Suppressor macrophage treated with lipopolysaccharide for 4 hours (primary cell): ENCODE data around the gene MINDY1.
A peak's percentile ranks its signal among the peaks of the same experiment; 100 is the strongest.

Experiments used
- DNase-seq: peaks from one replicate; pipeline ENCODE4 v3.0.0-alpha.2; 2020

Gene MINDY1

DNA sequence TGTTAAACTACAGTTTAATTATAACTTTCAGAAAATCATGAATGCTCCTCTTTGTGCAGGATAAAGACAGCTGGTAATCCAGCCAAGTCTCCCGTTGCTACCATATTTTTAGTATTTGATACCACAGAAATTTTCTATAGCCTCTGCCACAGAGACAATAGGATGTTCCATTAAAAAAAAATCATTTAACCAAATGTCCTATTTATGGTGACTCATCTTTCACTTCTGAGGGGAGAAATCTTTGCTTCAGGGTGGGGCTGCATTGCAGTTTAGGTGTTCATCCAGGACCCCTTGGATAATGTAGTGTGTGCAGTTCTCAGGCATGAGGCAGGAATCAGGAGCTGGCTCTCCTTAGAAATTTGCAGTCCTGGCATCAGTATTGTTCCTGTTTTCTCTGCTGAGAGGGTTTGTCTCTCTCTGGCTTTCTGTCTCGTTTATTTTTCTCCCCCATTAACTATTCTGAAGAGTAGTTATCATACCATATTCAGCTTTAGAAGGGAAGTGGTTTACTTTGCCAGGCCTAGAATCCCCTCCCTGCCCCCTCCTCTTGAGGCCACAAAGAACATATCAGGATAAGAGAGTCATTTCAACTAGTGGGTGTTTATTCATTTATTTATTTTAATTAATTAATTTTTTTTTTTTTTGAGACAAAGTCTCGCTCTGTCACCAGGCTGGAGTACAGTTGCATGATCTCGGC lies 4.6 kb upstream of the MINDY1 start:
- DNase-seq: no peak

DNA sequence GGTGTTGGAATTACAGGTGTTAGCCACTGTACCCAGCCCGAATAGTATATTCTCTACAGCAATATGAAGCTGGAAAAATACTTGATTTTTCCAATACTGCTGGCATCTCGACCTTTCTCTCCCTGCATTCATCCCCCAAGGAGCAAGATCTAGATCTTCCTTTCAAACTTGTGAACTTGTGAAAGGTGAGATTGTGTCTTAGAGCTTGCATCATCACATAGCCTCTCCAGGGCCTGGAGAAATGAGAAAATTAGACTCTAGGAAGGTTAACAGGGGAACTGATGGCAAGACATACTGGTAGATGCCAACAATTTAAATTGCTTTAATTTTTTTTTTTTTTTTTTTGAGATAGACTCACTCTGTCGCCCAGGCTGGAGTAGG lies 3.6 kb upstream of the MINDY1 start:
- no peak for DNase-seq

DNA sequence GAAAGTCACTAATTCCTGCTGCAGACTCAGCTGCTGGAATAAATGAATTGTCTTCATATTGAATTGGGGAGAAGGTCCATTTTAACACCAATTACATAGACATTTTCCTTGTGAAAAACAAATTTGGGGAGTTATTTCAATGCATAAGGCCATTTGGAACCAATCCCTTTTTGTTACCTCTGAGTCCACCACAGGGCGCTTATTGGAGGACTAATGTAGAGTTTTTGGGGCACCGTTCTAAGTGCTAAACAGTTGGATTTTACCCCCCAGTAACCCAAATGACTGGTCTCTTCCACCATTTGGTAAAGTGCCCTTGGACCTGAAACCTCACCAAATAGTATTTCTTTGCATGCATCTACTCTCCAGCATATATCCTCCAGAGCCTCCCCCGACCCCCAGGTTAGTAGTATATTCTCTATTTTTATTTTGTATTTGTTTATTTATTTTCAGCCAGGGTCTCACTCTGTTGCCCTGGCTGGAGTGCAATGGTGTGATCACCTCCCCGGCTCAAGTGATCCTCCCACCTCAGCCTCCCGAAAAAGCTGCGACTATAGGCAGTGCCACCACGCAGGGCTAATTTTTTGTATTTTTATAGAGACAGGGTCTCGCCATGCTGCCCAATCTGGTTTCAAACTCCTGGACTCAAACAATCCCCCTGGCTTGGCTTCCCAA lies 3.1 kb upstream of the MINDY1 start:
- no peak for DNase-seq

DNA sequence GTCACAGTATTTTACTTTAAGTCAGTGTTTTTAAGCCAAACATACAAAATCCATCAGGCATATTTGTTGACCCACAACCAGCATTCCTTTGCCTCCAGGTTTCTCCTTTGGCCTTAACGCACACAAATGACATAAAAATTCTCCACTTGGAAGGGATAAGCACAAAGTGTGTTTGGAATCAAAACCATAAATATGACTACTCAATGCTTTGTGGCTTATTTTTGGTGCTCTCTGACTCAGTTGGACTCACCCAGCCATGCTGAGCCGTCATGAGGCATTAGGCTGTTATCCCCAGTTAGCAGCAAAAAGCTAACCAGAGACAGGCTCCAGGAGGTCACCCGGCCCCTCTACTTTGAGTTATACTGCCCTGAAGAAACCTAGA lies 2.5 kb upstream of the MINDY1 start:
- no peak for DNase-seq

DNA sequence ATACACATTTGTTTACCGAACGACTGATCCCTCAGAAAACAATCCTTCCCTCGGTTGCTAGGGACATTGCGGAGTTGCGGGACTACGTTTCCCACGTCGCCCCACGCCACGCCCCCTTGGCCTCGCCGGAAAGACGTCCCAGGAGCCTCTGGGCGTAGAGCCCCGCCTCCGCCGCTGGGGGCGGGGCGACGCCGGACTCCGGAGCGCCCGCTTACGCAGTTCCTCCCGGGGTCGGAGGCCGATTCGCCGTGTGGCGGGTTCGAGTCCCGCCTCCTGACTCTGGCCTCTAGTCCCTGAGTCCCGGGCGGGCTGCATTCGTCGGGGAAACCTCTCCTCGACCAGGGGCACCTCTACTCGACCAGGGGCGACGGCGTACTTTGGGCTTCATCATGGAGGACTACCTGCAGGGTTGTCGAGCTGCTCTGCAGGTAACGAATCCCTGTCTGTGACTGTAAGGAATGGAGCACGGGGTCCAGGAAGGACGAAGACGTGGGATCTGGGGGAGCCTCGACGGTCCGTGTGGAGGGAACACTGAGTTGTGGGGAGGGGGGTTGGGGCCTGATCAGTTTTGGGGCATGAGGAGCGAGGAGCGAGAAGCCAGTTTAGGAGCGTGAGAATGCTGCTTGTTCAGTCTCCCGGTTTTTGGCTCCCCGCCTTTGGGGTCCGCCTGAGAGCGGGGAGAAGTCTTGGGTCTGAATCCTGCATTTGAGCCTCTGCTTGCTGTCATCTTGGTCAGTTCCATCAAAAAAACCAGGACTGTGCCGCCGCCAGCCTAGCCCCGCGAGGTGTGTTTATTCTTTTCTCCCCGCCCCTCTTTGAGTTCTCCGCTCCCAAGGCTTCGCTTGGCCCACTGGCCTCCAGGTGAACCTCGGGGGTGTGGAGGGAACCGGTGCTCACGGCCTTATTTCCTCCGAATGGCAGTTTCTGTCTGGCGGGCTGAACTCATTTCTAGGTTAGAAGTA lies 1.8 kb upstream of the MINDY1 start, which contains the start of gene PRUNE1:
TSS of gene PRUNE1 (plus strand) at position 206 of the 962 bp plus-strand sequence. CDS start at position 390, 184 bp downstream.
- peak; percentile 99 for DNase-seq

DNA sequence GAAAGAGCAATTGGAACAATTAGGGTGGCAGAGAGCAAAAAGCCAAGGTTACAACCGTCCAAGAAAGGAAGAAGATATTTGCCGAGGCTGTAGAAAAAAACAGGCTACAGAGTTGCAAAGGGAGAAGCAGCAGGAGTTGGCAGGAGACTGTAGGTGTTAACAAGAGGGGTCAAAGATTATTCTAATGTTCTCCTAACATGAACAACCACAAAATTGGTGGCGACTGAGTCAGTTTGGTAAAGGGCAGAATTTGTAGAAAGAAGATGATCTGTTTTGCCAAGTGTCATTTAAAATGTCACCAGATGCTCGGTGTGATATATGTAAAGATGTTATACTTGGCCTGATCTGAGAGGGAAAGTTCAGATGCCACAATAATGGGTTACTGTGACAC lies 1.1 kb upstream of the MINDY1 start:
- no peak for DNase-seq

DNA sequence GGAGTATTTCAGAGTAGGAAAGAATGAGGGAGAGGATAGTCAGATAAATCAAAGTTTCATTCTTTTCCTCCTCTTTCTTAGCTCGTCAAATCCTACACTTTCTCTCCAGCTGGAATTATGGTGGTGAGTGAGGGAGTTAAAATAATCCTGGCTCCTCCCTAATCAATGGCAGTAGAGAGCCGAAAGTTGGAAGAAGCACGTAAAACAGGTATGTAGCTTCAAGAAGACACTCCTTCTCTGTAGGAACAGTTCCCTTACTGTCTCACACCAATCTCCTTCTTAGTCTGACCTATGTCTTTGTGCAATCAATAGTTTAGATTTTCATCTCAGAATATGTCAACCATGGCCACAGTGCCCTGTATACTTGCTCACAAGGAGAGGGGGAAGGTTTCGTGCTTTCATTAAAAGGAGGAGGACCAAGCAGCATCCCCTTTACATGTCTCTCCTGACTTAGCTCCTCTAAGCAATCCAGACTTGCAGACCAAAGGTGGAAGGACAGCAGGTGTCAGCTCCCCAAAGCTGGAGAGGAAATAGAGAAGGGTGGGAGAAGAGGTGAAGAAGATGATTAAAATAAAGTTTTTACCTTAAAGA lies 878 bp downstream of the MINDY1 start:
- no peak for DNase-seq

DNA sequence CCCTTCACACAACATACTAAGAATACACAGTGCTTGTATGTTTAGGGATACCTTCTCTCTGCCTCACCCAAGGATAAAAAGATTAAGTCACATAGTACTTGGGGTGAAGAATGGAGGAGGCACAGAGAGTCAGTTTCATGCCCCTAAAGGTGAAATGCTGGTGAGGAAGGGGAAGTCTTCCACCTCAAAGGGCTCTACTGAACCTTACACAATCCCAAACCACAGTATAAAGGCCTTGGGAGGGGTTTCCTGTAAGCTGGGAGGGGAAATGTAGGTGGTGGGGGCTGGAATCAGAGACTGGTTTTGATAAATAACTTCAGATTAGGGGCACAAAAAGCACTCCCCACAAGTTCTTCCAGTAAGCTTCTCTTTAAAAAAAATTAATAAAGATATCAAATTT lies 3.5 kb downstream of the MINDY1 start:
- DNase-seq: peak; percentile 18

DNA sequence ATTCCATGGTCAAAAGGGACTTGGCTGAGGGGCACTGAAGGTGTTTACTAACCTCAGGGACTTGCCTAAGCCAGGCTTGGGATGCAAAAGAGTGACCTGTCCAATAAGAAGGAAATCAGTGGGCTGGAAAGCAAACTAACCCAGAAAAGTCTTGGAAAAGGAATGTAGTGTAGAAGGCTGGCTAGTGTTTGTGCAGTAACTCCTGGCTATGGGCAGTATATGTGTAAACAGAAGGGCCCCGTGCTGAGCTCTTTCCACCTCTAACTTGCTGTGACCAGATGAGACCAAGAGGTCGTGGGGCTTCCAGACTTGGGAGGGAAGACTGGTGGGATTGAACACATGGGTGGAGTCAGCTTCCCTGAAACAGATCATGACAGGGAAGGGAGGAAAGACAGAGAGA lies 4.1 kb downstream of the MINDY1 start:
- no peak for DNase-seq

DNA sequence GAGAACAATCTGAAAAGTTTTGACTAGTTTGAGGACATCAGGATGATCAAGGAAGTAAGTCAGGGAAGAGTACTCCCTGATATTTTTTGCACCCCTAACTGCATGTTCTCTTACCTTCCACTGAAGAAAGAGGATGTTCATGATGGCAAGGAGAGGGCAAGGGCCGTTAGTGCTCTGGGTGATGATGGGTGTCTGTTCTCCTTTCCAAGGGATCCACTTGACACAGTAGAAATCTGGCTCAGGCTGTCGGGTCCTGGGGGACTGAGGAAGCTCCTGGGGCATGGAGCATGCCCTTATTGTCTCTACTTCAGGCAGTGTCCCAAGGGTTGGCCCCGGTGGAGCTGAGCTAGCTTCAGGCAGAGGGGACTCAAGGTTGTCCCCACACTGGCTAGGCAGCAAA lies 4.7 kb downstream of the MINDY1 start:
- peak; percentile 18 for DNase-seq

DNA sequence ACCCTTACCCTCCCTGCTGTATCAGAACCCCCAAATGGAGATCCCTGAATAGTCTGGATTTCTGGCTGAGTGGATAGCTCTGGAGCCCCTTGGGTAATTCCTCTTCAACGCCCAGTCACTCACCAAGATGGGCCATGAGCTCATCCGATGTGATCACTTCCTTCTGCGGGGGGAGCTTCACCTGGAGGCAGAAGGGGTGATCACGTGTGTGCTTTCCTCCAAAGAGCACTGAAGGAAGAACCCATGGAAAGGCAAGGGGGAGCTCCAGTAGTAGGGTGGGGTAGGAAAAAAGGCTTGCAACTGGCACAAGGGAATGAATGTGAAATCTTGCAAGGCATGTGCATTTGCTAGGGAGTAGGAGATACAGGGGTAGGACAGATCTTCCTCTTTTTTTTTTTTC lies 5.1 kb downstream of the MINDY1 start:
- peak; percentile 63 for DNase-seq

DNA sequence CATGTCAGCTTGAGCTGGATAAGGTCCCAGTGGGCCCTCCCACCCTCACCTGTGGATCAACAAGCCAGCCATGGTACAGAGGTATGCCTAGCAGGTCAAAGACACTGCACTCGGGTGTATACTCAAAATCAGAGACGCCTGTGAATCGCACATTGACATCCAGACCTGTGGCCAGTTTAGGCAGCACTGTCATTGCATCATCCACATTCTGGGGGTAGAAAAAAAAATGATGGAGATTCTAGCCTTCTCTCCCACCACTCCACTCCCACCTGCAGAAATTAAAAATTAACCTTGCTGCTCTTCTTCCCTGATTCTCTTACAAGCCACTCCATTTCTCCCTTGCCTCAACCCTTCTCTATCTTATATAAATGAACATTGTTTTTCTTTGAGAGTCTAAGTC lies 6.3 kb downstream of the MINDY1 start:
- DNase-seq: no peak

DNA sequence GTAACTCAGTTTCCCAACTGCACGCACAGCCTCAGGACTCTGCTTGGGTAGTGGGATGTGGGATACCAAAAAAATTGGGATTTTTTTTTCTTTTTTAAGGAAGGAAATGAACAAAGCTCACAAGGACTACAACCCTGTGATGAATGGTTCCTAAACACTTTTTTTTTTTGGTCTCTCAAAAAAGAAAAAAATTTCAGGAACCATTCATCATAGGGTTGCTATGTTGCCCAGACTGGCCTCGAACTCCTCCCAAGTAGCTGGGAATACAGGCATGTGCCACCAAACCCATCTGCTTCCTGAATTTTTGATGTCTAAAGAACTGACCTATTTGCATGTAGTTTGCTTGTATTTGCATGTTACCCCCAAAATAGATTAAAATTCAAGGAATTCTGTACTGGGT lies 6.8 kb downstream of the MINDY1 start:
- DNase-seq: no peak

DNA sequence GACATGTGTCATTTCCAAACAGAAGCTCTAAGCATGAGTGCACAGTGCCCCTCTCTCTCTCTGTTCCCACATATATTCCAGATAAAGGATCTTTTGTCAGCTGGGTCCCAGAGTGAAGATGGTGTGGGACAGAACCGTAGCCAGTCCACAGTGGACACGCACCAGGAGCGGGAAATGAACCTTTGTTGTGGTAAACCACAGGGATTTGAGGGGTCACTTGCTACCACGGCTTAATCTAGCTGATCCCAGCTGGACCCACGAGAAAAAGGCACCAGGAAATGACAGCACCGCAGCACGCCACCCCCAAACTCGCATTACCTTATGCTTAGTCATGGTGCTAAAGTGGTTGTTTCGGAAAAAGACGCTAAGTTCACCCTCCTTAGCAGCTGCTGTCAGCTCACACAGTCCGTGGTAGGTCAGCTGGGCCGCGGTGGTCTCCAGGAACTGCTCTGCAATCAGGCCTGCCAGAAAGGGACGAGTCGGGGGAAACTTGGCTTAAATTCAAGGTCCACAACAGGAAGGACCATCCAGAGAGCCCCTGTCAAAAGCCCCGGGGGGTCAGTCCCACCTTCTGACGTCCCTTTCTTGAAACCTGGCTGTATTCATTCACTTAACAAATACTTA lies 7.5 kb downstream of the MINDY1 start:
- DNase-seq: peak; percentile 65

DNA sequence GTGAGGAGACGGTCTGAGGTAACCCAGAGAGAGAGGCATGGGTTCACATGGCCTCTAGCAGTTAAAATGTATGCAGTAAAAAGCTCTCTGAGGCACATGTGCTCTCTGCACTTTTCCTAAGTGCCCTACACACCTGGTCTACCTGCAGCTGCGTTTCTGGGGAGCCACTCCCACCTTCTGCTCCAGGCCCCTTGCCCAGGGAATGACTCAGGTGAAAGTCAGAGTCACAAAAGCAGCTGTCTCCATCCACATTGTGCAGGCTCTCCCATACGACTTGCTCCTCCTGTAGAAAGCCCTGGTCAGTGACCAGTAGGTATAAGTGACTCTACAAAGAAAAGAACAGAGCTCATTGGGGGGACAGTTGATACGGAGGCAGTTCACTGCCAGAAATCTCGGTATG lies 8.8 kb downstream of the MINDY1 start:
- no peak for DNase-seq

DNA sequence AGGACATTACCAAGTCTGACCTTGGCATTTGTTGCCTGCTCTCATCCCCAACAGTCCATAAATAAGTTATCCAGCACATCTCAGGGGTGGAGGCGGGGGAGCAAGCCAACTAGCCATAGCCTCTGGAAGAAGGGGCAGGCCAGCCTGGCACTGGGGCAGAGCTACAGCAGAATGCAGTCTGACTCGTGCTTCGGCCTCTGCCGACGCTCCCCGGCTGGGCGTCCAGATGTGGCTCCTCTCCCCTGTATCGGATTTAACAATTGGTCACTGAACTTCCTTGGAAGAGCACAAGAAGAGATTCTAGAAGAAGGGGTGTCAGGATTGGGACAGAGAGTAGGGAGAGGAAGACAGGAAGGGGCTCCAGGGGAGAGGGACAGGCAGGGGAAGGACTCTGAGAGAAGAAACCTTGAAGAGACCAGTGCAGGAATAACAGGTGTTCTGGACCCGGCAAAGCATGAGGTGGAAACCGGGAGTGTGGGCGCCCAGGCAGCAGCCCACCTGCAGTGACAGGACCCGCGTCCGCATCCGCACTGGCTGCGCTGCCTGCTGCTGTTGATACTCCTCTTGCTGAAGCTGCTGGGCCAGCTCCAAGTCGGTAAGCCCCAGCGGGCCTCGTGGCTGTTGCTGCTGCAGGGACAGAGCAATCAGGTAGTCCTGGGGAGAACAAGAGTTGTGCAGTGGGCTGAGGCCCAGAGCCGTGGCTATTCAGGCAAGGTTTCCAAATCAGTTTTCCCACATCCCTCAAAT lies 9.4 kb downstream of the MINDY1 start:
- DNase-seq: no peak

DNA sequence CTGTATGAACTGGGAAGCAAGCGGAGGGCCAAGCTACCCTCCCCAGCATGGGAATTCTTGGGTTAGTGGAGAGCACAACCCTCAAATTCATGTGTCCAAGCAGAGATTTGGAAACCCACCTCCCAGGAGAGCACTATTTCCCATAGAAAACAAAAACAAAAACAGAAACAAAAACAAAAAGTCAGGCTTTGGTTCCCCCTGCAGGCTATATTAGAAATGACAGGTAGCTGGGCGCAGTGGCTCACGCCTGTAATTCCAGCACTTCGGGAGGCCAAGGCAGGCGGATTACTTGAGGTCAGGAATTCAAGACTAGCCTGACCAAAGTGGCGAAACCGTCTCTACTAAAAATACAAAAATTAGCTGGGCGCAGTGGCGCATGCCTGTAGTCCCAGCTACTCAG lies 10.8 kb downstream of the MINDY1 start:
- peak; percentile 53 for DNase-seq

DNA sequence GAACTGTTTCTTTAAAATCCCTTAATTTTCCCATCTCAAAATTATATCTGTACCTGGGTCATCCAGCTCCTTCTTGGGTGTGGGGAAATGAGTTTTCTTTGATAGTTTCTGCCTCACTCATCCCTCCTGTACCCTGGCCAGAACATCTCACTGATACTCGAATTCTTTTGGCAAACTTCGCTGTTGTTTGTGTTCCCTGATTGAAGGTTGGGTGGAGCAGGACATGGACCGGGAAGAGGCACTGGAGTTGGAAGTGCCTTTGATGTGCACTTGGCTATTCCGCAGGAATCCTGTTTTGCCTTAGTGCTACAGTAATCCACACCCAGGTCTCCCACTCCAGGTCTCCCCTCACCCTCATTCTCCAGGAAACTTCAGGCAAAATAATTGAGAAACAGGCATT lies 11.2 kb downstream of the MINDY1 start:
- no peak for DNase-seq

DNA sequence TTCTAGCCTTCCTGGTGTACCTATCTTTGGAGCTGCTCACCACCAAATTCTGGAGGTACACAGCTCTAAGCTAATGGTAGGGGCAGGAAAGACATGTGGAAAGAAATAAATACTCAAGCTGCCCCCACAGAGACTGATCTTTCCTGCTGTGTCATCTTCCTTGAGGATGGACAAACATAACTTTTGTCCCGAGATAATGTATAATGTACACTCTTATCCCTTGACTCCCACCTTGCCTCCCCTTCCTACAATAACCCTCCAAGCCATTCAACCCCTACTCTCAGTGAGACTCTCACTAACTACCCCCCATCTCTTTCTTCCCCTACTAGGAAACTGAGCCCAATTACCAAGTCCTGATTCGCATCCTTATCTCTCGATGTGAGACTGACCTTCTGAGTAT lies 12.5 kb downstream of the MINDY1 start:
- DNase-seq: no peak

DNA sequence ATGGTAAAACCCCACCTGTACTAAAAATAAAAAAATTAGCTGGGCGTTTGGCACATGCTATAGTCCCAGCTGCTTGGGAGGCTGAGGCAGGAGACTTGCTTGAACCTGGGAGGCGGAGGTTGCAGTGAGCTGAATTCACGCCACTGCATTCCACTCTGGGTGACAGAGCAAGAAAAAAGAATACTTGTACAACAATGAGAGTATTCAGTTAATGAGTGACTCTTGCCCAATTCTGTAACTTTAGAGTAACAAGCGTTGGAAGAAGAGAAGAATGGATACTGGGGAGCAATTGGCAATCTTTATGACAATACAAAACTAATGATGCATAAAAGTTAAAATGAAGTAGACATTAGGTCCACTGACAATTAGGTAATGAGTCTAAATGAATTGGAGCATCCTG lies 14.1 kb downstream of the MINDY1 start:
- no peak for DNase-seq

DNA sequence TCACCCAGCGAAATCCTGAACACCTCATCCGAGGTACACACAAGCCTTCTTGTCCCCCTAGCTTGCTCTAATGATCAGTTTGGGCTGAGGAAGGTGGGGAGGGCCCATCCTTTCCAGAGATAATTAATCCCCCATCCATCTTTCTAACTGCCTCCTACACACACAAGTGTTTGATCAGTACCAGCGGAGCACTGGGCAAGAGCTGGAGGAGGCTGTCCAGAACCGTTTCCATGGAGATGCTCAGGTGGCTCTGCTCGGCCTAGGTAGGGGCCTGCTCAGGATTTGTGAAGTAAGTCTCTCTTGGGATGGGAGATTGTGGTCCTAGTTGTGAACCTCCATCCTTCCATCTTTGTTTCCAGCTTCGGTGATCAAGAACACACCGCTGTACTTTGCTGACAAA lies 18.8 kb downstream of the MINDY1 start:
- DNase-seq: no peak

DNA sequence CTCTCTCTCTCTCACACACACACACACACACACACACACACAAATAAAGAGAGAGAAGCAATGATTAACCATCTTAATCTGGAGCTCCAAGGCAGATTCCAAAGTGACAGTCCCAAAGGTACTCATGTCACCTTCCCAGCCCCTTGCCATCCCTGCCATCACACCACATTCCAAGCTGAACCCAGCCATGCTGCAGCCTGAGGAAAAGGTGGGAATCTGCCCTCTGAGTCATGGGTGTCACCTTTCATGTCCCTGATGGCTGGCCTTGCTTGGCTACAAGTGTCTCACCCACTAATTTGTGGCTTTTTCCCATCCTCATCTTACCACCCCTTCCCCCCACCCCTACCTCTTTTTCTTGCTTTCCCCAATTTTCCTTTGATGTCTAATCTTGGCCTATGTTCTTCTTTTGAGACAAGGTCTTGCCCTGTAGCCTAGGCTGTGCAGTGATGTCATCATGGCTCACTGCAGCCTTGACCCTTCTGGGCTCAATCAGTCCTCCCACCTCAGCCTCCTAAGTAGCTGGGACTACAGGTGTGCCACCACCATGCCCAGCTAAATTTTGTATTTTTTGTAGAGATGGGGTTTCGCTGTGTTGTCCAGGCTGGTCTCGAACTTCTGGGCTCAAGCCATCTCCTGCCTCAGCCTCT lies 21.4 kb downstream of the MINDY1 start:
- DNase-seq: no peak
